Neural cell (in vitro differentiated cells): ENCODE results near the gene ARHGEF4. TPM values are rescaled to one million over a fixed set of nuclear protein-coding genes. Genes with fewer than 3 reads are reported as not detected.
A peak's percentile ranks its signal among the peaks of the same experiment; 100 is the strongest.

Experiments used
- H2AFZ ChIP-seq: fragments of 200-600, 300-800 bp; sonication (generic), shearing (Covaris generic); 2 replicates; pipeline ENCODE4 v1.6.0; 2014; ENCODE audit warnings: low read depth, mild to moderate bottlenecking, antibody characterized with exemption, low read length, moderate library complexity
- H3F3A ChIP-seq: fragments of 200-600 bp; shearing (Covaris generic); 2 replicates; pipeline ENCODE4 v1.6.1; 2016; ENCODE audit warnings: mild to moderate bottlenecking, moderate library complexity, mixed read lengths, antibody characterized with exemption, low read length; ENCODE audit not compliant: insufficient read depth, poor library complexity, severe bottlenecking
- H3K27ac ChIP-seq: fragments of 200-600, 300-800 bp; sonication (generic), shearing (Covaris generic); 2 replicates; pipeline ENCODE4 v1.5.1; 2014; ENCODE audit warnings: mild to moderate bottlenecking, low read length, moderate library complexity
- H3K27me3 ChIP-seq: fragments of 300-800, 200-600 bp; sonication (generic), shearing (Covaris generic); 2 replicates; pipeline ENCODE4 v1.6.0; 2014; ENCODE audit warnings: mild to moderate bottlenecking, low read depth, low read length, moderate library complexity; ENCODE audit not compliant: insufficient read depth
- H3K36me3 ChIP-seq: fragments of 300-800, 200-600 bp; sonication (generic), shearing (Covaris generic); 2 replicates; pipeline ENCODE4 v1.5.1; 2014; ENCODE audit warnings: mild to moderate bottlenecking, antibody characterized with exemption, low read length, moderate library complexity; ENCODE audit not compliant: insufficient read depth
- H3K4me2 ChIP-seq: fragments of 300-800, 200-600 bp; sonication (generic), shearing (Covaris generic); 2 replicates; pipeline ENCODE4 v1.6.0; 2014; ENCODE audit warnings: mild to moderate bottlenecking, low read length
- H3K4me3 ChIP-seq: fragments of 300-800, 200-600 bp; sonication (generic), shearing (Covaris generic); 2 replicates; pipeline ENCODE4 v1.5.1; 2014; ENCODE audit warnings: mild to moderate bottlenecking, low read length, moderate library complexity
- H3K79me2 ChIP-seq: fragments of 200-600 bp; shearing (Covaris generic); replicated peaks from 2 replicates; pipeline ENCODE4 v1.6.0; 2014; ENCODE audit warnings: mild to moderate bottlenecking, low read length, moderate library complexity; ENCODE audit not compliant: insufficient read depth
- H3K9ac ChIP-seq: fragments of 300-800, 200-600 bp; sonication (generic), shearing (Covaris generic); 2 replicates; pipeline ENCODE4 v1.6.1; 2016; ENCODE audit warnings: mild to moderate bottlenecking, low read length, mixed read lengths
- H3K9me2 ChIP-seq: fragments of 200-600 bp; shearing (Covaris generic); 2 replicates; pipeline ENCODE4 v1.6.1; 2016; ENCODE audit warnings: mild to moderate bottlenecking, low read length, mixed read lengths; ENCODE audit not compliant: insufficient read depth
- H3K9me3 ChIP-seq: fragments of 200-600, 300-800 bp; sonication (generic), shearing (Covaris generic); 2 replicates; pipeline ENCODE4 v1.6.1; 2016; ENCODE audit warnings: mild to moderate bottlenecking, mixed run types, low read length, moderate library complexity, mixed read lengths
- H4K20me1 ChIP-seq: fragments of 200-600 bp; shearing (Covaris generic); 2 replicates; pipeline ENCODE4 v1.6.1; 2016; ENCODE audit warnings: mild to moderate bottlenecking, mixed run types; ENCODE audit not compliant: insufficient read depth
- EP300 ChIP-seq: fragments of 450-650 bp; conservative IDR thresholded peaks from 2 replicates; pipeline ENCODE4 v1.6.1; 2014; ENCODE audit warnings: antibody characterized with exemption, mild to moderate bottlenecking, moderate library complexity; ENCODE audit not compliant: poor library complexity, severe bottlenecking
- EZH2 ChIP-seq: fragments of 200-600, 300-800 bp; shearing (Covaris generic), sonication (generic); IDR thresholded peaks from 2 replicates; pipeline ENCODE4 v1.6.1; 2014; ENCODE audit warnings: antibody characterized with exemption, low read length, borderline replicate concordance, mild to moderate bottlenecking; ENCODE audit not compliant: insufficient read depth, poor library complexity, severe bottlenecking
- MXI1 ChIP-seq: fragments of 450-650 bp; conservative IDR thresholded peaks from 2 replicates; pipeline ENCODE4 v1.6.1; 2014; ENCODE audit warnings: antibody characterized with exemption, mild to moderate bottlenecking; ENCODE audit not compliant: poor library complexity, severe bottlenecking
- POLR2AphosphoS5 ChIP-seq: IDR thresholded peaks from 2 replicates; pipeline ENCODE4 v1.6.1; 2012
- RAD21 ChIP-seq: fragments of 450-650 bp; conservative IDR thresholded peaks from 2 replicates; pipeline ENCODE4 v1.6.1; 2014; ENCODE audit warnings: antibody characterized with exemption, mild to moderate bottlenecking, moderate library complexity
- SMC3 ChIP-seq: fragments of 450-650 bp; conservative IDR thresholded peaks from 2 replicates; pipeline ENCODE4 v1.6.1; 2014; ENCODE audit warnings: antibody characterized with exemption, mild to moderate bottlenecking, moderate library complexity; ENCODE audit not compliant: poor library complexity
- TAF1 ChIP-seq: IDR thresholded peaks from 2 replicates; pipeline ENCODE4 v1.6.1; 2012; ENCODE audit warnings: low read depth
- polyA plus RNA-seq: library from polyadenylated mRNA; depleted of rRNA; stranded (reverse); fragments of >200 nt; gene quantifications from 2 replicates; pipeline ENCODE4 v1.2.3, GENCODE V29; 2014
- TF ChIP-seq, protein P1 (sequence below): IDR thresholded peaks from 2 replicates; pipeline ENCODE4 v1.6.1; 2012; ENCODE audit warnings: borderline replicate concordance
- TF ChIP-seq, protein P2 (sequence below): fragments of 450-650 bp; IDR thresholded peaks from 2 replicates; pipeline ENCODE4 v1.5.1; 2014; ENCODE audit warnings: antibody characterized with exemption, mild to moderate bottlenecking, moderate library complexity; ENCODE audit not compliant: poor library complexity, severe bottlenecking

The ARHGEF4 gene
- polyA plus RNA-seq, 1 donor from 2014 or later: 45.9 TPM

DNA sequence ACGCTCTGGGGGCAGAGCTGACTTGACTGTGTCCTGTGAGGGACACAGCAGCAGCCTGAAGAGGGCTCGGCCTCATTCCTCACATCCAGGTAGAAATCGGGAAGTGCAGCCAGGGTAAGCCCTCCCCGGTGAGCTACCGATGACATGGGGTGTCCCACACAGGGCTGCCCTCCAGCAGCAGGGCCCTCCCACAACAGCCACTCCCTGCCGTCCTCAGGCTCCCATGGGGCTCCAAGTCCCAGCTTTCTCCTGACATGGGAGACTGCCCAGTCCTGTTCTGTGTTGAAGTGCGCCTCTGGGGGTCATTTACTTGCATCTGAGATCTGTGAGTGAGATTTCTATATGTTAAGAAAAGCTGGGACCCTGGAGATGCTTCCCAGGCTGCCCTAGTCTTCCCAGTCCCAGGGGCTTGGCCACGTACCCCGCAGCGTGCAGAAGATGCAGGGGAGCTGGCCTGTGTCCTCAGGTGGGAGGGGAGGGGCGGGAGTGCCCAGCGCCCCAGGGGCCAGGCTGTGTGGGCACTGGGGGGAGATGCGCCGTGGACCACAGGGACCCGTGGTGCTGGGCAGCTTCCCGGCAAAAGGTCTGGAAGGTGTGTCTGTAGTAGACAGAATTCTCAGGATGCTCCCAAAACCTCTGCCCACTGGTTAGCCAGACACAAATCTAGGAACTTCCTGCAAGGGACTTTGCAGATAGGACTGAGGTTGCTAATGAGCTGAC is 168.7 kb downstream of the ARHGEF4 start:
- no peaks in the 10 kb centered on the region for H3K9me3 ChIP-seq

DNA sequence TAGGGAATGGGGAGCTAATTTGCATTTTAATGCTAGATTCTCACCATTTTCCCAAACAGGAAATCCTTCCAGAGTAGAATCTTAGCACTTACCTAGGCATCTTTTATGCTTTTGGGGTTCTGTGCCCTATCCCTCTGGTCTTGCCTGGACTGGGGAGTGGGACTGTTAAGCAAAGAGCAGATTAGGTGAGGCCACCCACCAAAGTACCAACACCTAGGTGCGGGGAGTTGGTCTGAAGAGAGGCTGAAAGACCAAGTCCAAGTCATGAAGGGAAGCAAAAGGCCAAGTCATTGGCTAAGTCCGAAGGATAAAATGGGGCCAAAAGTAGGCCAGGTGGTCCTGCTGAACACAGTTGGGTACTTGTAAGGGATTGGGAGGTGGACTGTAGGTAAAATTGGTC is 169.8 kb downstream of the ARHGEF4 start:
- TF ChIP-seq POLR2AphosphoS5: no peak
- no peak for TF ChIP-seq RAD21
- TF ChIP-seq, protein P1, sequence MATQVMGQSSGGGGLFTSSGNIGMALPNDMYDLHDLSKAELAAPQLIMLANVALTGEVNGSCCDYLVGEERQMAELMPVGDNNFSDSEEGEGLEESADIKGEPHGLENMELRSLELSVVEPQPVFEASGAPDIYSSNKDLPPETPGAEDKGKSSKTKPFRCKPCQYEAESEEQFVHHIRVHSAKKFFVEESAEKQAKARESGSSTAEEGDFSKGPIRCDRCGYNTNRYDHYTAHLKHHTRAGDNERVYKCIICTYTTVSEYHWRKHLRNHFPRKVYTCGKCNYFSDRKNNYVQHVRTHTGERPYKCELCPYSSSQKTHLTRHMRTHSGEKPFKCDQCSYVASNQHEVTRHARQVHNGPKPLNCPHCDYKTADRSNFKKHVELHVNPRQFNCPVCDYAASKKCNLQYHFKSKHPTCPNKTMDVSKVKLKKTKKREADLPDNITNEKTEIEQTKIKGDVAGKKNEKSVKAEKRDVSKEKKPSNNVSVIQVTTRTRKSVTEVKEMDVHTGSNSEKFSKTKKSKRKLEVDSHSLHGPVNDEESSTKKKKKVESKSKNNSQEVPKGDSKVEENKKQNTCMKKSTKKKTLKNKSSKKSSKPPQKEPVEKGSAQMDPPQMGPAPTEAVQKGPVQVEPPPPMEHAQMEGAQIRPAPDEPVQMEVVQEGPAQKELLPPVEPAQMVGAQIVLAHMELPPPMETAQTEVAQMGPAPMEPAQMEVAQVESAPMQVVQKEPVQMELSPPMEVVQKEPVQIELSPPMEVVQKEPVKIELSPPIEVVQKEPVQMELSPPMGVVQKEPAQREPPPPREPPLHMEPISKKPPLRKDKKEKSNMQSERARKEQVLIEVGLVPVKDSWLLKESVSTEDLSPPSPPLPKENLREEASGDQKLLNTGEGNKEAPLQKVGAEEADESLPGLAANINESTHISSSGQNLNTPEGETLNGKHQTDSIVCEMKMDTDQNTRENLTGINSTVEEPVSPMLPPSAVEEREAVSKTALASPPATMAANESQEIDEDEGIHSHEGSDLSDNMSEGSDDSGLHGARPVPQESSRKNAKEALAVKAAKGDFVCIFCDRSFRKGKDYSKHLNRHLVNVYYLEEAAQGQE: no peak
- no peak for TF ChIP-seq EZH2
- TF ChIP-seq EP300: no peak
- no peak for TF ChIP-seq TAF1
- no peak for TF ChIP-seq MXI1
- no peak for TF ChIP-seq SMC3
- TF ChIP-seq, protein P2, sequence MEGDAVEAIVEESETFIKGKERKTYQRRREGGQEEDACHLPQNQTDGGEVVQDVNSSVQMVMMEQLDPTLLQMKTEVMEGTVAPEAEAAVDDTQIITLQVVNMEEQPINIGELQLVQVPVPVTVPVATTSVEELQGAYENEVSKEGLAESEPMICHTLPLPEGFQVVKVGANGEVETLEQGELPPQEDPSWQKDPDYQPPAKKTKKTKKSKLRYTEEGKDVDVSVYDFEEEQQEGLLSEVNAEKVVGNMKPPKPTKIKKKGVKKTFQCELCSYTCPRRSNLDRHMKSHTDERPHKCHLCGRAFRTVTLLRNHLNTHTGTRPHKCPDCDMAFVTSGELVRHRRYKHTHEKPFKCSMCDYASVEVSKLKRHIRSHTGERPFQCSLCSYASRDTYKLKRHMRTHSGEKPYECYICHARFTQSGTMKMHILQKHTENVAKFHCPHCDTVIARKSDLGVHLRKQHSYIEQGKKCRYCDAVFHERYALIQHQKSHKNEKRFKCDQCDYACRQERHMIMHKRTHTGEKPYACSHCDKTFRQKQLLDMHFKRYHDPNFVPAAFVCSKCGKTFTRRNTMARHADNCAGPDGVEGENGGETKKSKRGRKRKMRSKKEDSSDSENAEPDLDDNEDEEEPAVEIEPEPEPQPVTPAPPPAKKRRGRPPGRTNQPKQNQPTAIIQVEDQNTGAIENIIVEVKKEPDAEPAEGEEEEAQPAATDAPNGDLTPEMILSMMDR: no peak
- no peaks in the 10 kb centered on the region for H3K9me2 ChIP-seq
- peak overlapping the region; percentile 26 for H3K27ac ChIP-seq
- no peaks in the 10 kb centered on the region for H4K20me1 ChIP-seq
- no peaks in the 10 kb centered on the region for H3K9me3 ChIP-seq
- no peaks in the 10 kb centered on the region for H3K36me3 ChIP-seq
- no peak overlapping the region for H3K4me2 ChIP-seq
- H3F3A ChIP-seq: no peaks in the 10 kb centered on the region
- no peak overlapping the region for H2AFZ ChIP-seq
- H3K27me3 ChIP-seq: no peaks in the 10 kb centered on the region
- peak overlapping the region; percentile 19 for H3K4me3 ChIP-seq
- no peak overlapping the region for H3K9ac ChIP-seq
- H3K79me2 ChIP-seq: no peaks in the 10 kb centered on the region

More for the DNA sequence above, 168.7 kb downstream of the ARHGEF4 start:
- no peak overlapping the region for H3K4me2 ChIP-seq
- TF ChIP-seq TAF1 (no peak), RAD21 (no peak), EZH2 (no peak), POLR2AphosphoS5 (no peak), EP300 (no peak), SMC3 (no peak), MXI1 (no peak)
- TF ChIP-seq, protein P2: no peak
- TF ChIP-seq, protein P1: no peak
- H3K9me2 ChIP-seq: no peaks in the 10 kb centered on the region
- no peaks in the 10 kb centered on the region for H4K20me1 ChIP-seq
- no peaks in the 10 kb centered on the region for H3F3A ChIP-seq
- no peak overlapping the region for H3K4me3 ChIP-seq
- H3K79me2 ChIP-seq: no peaks in the 10 kb centered on the region
- H3K27me3 ChIP-seq: no peaks in the 10 kb centered on the region
- no peak overlapping the region for H2AFZ ChIP-seq
- H3K36me3 ChIP-seq: no peaks in the 10 kb centered on the region
- H3K9ac ChIP-seq: no peak overlapping the region
- H3K27ac ChIP-seq: no peak overlapping the region
